ENCODE data around the gene MGAT5B.
"Not testable (repeated sequence)": the region's sequence is repeated elsewhere in the genome, so short reads cannot be mapped to it uniquely, and the experiment has no call there.

MGAT5B gene, protein sequence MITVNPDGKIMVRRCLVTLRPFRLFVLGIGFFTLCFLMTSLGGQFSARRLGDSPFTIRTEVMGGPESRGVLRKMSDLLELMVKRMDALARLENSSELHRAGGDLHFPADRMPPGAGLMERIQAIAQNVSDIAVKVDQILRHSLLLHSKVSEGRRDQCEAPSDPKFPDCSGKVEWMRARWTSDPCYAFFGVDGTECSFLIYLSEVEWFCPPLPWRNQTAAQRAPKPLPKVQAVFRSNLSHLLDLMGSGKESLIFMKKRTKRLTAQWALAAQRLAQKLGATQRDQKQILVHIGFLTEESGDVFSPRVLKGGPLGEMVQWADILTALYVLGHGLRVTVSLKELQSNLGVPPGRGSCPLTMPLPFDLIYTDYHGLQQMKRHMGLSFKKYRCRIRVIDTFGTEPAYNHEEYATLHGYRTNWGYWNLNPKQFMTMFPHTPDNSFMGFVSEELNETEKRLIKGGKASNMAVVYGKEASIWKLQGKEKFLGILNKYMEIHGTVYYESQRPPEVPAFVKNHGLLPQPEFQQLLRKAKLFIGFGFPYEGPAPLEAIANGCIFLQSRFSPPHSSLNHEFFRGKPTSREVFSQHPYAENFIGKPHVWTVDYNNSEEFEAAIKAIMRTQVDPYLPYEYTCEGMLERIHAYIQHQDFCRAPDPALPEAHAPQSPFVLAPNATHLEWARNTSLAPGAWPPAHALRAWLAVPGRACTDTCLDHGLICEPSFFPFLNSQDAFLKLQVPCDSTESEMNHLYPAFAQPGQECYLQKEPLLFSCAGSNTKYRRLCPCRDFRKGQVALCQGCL

DNA sequence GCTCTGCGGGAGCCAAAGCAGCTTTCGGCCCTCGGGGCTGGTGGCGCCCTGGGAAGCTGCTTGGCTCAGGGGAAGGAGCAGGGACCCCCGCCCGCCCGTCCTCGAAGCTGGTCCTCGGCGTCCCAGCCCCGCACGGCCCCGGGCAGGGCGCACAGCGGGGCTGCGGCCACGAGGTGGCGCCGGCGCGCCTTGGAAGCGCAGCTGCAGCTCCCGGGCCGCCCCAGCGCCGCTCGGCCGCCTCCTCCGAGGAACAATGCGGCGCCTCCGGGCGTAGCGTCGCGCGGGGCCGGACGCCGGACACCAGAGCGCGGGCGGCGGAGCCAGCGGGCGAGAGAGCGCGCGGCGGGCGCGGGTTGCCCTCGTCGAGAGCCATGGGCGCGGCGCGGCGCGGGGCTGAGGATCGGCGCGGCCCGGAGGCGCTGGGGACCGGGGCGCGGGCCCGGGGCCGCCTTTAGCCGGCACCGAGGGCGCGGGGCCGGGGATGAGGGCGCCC lies at the start of gene MGAT5B:
Gene MGAT5B (plus strand): TSS at position 229 of the 493 bp plus-strand sequence. CDS start 626 bp downstream, outside the sequence.
- DNase-seq (ENCODE audit: low read depth in 2 of 2): peak; percentile 43 to 70

DNA sequence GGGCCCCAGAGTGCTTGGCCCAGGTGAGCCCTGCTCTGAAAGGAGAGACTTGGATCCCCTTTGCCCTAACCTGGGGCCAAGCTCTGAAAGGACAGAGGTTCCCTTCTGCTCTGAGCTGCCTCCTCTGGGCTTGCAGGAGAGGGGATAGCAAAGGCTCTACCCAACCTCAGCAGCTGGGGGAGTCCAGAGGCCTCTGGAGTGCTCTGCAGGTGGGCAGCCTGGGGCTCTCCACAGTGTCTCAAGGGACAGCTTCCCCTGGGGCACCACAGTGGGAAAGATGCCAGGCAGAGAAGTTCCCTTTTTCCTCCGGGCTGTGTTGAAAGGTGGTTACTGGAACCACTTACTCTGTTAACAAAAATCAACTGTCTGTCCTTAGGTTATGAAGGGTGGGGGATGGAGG lies 48.2 kb upstream of the MGAT5B start:
- DNase-seq (ENCODE audit: low read depth in 2 of 2): no peak

DNA sequence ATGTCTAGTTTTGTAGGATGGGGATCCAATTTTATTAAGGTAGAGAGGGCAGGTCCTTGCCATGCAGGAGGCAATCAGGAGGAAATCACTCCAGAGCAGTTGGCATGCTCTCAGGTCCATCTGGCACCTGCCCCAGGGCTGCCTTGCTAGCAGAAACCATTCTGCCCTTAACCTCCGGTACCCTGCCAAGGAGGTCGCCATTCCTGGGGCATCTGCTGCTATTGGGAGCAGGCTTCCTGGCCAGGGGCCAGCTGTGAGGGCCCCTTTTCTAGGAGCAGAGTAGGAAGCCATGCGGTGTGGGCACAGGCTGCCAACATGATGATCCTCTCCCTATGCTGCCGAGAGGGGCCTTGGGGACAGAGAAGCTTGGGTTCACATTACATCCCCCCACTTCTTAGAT lies 47.6 kb upstream of the MGAT5B start:
- DNase-seq (ENCODE audit: low read depth in 2 of 2): no peak

DNA sequence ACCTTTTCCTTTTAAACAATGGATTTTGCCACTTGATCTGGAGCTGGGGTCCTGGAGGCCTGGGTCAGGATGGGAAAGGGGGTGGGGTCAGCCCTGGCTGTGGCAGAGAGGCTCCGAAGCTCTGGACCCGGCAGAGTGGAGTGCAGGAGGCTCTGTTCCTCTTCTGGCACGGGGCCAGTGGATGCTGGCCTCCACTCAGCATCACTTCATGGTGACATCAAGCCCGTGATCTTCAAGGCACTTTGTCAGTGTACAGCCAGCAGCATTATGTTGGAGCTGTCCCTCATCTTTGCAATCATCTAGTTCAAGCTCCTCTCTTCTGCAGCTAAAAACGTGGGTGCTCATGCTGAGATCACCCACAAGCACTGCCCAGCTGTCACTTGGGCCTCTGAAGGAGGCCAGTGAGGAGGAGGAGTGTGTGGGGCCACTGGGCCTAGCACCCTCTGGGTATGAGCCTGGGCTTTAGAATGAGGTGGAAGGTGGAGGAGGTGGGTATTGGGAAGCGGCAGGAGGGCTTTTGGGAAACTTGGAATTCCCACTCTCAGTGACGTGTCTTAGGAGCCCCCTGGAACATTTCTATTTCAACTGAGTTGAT lies 45.9 kb upstream of the MGAT5B start:
- no peak for DNase-seq (ENCODE audit: low read depth in 2 of 2)

DNA sequence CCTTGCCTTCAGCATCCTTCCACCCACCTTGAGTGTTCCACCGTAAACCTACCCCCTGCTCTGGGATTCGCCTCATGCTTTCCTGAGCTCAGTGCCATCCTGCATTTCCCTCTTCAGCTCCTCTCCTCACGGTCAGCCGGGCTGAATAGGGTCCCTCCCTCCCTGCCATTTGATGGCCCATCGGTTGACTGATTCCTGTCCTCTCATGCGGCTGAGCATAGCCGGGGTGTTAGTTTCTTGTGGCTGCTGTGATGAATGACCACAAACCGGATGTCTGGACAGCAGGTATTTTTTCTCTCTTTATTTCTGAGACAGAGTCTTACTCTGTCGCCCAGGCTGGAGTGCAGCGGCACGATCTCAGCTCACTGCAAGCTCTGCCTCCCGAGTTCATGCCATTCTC lies 44.1 kb upstream of the MGAT5B start:
- no peak for DNase-seq (ENCODE audit: low read depth in 2 of 2)

DNA sequence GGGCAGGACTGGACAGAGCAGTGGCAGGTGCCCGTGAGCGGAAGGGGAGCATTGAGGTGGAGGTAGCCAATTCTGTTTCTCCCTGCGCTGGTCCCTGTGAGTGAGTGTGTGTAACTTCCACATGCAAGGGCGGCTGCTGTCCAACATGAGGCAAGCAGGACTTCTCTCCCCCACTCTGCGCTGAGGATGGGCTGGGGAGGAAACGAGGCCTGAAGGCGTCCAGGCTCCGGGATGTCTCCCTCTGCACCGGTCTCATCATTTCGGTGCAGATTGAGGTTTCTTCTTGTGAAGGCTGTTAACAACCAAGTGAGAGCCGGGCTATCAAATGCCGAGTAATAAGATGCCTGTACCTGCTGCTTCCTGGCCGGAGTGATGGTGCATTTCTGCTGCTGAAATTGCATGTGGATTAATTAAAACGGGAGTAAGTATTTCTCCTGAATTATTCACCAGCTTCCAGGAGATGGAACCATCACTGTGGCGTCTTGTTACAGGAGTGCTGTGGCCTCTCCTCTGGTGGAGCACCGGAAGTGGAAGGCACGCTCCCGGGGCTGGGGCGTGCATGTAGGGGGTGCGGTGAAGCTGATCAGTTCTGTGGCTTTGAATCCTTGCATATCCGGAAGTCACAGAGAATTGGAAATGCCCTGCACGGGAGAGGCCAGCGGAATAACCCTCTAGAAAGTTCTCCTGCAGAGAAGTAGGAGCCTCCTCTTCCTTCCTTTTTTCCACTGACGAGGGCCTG lies 41.7 kb upstream of the MGAT5B start:
- no peak for DNase-seq (ENCODE audit: low read depth in 2 of 2)

DNA sequence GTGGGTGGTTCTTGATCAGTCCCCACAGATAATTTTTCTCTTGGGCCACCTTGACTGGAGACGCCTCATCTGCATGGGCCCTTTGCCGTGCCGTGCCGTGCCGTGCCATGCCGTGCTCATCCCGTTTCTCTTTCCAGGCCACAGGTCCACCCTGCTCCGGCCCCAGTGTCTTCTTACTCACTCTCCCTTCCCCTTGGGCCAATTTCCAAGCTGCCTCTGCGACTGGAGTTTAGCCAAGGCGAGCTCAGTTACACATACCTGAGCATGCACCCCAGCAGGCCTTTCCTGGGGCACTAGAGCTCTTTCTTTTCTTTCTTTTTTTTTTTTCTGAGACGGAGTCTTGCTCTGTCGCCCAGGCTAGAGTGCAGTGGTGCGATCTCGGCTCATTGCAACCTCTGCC lies 40.5 kb upstream of the MGAT5B start:
- DNase-seq (ENCODE audit: low read depth in 2 of 2): no peak

DNA sequence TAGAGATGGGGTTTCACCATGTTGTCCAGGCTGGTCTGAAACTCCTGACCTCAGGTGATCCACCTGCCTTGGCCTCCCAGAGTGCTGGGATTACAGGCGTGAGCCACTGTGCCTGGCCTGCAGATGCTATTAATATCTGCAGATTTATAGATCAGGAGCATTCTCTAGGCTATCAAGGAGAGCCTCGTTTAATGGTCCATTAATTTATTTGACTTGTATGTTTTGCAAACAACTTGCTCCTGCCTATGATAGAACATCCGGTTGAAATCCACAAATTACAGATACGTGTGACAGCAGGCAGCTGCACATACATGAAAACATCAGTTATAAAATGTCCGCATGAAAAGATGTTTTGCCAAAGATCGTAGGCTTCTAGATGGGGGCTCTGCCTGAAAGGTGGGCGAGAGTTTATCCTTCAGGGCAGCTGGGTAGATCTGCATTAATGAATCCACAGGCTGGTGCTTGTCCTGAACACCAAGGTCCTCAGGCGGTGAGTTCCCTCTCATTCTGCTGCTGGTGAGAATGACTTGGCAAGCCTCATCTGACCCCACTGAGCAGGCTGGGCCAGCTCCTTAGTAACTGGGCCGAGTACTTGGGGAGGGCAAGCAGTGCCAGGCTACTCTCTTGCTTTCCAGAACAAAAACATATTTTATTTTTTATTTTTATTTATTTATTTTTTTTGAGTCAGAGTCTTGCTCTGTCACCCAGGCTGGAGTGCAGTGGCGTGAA lies 37.1 kb upstream of the MGAT5B start:
- no peak for DNase-seq (ENCODE audit: low read depth in 2 of 2)

DNA sequence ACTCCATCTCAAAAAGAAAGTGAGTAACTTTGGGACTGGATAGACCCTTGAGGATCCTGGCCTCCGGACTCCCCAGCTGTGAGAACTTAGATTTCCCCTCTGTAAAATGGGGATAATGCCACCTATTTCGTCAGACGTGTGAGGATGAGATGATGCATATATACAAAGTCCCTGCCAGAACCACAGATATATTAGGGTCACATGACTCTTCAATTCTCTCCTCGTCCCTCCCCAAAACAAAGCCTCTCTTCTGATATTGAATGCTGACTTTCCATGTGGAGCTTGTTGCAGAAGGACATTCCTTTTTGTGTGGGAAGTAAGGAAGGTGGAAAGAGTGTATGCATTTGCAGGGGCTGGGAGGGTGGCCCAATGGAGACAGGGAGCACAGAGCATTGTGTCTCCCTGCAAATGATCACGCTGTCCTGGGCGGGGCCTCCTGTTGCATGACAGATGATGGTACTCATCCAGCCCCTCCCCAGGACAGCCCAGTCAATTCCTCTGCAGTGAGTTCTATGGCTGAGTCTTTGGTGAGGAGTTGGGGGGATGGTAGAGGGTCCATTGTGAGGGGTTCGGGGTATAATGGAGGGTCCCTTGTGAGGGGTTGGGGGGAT lies 35.1 kb upstream of the MGAT5B start:
- no peak for DNase-seq (ENCODE audit: low read depth in 2 of 2)

DNA sequence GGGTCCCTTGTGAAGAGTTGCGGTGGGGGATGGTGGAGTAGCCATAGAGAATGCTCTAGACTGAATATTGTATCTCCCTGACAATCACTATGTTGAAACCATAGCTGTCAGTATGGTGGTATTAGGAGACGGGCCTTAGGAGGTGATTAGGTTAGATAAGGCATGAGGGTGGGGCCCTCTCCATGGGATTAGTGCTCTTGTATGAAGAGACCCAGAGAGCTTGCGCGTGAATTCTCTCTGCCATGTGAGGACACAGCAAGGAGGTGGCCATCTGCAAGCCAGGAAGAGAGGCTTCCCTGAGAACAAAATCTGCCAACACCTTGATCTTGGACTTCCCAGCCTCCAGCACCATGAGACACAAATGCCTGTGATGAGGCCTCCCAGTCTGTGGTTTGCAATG lies 34.5 kb upstream of the MGAT5B start:
- DNase-seq (ENCODE audit: low read depth in 2 of 2): no peak

DNA sequence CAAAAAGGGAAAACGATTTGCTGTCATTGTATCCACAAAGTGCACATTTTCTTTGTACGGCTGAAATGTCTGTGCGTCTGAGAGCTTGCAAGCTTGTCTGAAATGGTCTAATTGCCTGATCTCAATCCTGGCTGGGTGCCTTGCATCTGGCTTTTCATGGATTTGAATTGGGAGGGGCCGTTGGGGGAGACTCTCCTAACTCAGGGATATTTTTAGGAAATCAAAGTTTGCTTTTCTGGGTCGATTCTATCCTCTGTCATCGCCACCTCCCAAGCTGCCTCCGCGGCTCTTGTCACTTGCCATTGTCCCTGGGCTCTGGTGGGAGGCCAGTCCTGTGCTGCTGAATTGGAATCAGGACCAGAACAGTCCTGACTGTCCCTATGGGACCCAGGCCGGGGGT lies 33.3 kb upstream of the MGAT5B start:
- DNase-seq (ENCODE audit: low read depth in 2 of 2): no peak

DNA sequence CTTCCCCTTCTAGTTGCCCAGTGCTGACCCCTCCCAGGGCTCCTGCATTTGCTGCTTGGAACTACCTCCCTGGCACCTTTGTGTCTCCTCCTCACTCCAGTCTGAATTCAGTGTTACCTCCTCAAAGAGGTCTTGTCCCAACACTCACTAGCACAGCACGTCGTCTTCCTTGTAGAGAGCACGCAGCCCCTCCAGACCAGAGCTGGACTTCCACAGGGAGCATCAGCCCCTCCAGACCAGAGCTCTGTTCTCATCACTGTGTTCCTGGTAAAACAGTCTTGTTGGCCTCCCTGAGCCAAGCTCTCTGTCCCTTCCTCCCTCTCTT lies 27.8 kb upstream of the MGAT5B start:
- DNase-seq (ENCODE audit: low read depth in 2 of 2): no peak

DNA sequence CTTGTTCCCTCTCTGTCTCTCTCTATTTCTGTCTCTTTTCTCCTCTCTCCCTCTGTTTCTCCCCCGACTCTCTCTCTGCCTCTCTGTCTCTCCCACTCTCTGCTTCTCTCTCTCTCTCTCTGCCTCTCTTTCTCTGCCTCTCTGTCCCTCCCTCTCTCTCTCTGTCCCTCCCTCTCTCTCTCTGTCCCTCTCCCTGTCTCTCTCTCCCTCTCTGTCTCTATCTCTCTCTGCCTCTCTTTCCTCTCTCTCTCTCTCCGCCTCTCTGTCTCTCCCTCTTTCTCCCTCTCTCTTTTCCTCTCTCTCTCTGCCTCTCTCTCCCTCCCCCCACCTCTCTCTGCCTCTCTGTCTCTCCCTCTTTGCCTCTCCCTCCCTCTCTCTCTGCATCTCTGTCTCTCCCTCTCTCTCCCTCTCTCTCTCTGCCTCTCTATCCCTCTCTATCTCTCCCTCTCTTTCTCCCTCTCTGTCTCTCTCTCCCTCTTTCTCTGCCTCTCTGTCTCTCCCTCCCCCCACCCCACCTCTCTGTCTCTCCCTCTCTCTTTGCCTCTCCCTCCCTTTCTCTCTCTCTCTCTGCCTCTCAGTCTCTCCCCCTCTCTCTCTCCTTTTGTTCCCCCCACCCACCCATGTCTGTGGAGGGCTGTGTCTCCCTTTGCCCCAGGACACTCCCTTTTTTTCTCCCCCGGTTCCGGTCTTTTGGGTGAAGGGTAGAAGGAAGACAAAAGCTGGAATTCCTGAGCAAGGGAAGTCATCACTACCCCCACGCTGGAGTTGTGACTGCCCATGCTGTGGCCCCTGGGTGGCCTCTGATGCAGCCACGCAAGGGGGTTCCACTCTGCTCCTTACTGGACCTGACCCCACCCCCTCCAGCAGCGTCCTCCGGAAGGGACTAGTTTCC lies 27.1 kb upstream of the MGAT5B start:
- no peak for DNase-seq (ENCODE audit: low read depth in 2 of 2)

DNA sequence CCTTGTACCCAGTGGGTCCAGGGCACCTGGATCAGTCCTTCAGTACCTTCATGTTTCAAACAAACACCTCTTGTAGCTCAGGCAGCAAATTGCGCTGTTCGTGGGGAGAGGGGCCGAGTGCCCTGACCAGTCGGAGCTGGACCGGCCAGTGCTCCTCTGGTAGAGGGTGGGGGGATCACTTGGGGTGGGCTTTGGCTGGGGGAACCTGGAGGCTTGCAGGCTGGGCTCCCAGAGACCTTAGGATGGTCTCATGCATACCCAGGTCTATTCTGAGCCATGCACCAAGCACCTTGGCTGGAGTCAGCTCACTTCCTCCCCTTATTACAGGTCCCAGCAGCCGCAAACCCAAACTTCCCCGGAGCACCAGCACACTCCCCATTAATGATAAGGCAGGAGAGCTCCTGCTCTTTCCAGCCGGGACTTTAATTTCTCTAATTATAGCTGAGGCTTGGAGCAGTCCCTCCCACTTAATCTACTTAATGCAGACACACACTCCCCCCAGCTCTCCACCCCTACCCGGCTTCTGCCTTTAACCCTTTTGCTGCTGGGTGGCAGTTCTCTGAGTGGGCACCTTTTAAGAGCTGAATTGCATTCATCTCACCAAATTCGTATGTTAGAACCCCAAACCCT lies 26.3 kb upstream of the MGAT5B start:
- DNase-seq (ENCODE audit: low read depth in 2 of 2): no peak

DNA sequence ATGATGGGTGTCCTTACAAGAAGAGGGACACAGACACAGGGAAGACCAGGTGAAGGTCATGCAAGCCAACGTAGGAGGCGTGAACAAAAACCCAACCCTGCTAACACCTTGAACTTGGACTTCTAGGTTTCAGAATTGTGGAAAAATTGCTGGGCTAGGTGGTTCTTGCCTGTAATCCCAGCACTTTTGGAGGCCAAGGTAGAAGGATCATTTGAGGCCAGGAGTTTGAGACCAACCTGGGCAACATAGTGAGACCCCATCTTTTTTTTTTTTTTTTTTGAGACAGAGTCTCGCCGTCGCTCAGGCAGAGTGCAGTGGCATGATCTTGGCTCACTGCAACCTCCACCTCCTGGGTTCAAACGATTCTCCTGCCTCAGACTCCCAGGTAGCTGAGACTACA lies 25.1 kb upstream of the MGAT5B start:
- DNase-seq (ENCODE audit: low read depth in 2 of 2): not testable (repeated sequence)

DNA sequence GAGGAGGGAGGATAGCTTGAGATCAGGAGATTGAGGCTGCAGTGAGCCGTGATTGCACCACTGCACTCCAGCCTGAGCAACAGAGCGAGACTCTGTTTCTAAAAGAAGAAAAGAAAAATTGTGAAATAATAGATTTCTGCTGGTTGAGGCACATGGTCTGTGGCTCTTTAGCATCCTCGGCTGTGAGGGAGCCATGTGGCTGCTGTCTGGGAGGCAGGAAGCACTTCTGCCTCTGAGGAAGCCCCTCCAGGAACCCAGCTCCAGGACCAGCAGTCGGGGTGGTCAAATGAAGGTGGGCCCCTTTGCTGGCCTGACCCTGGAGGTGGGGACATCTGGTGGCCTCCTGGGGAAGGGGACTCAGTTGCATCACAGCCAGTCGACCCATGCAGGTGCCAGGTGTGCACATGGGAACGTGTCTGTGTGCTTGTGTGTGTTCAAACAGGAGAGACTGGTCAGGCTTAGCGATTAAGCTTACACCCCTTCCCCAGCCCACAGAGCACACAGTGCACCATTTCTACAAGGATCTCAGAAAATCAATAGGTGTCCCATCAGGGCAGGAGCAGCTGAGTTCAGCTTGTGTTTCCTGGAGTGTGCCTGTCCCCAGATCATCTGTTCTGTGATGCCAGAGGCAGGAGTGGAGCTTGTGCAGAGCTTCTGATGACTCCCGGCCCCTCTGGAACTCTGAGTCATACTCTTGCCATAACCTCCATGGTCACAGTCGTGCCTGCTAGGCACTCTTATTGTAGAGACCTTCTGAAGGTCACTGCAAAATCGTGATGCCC lies 24.3 kb upstream of the MGAT5B start:
- DNase-seq (ENCODE audit: low read depth in 2 of 2): no peak

DNA sequence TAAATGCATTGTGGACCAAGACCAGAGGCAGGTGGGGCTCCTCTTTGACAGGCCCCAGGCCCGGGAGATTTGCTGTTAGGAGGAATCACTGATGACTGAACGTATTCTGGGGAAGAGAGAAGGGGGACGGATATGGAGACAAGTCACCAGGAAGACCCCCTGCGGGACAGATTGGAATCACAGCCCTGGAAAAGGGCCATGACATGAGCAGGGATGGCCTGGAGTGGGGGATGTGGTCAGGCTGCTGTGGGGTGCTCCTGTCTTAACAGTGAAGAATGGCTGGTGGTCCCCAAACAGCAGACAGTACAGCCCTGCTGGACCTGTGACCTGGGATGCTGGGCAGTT lies 23.7 kb upstream of the MGAT5B start:
- no peak for DNase-seq (ENCODE audit: low read depth in 2 of 2)

DNA sequence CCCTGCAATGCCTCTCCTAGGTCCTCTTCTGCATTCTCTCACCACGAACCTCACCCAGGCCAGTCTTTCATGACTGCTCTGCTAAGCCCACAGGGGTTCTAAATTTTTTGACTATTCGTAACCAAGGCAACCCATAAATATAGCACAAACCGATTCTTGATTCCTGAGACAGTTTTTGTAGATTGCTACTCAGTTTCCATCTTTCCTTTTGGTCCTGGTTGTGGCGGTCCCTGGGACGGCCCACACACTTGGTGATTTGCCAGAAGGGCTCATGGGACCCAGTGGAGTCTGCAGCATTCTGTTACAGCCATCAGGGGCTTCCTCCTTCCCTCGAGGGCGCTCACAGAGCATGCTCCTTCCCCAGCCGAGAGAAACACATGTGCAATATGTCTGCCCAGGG lies 23.4 kb upstream of the MGAT5B start:
- no peak for DNase-seq (ENCODE audit: low read depth in 2 of 2)

DNA sequence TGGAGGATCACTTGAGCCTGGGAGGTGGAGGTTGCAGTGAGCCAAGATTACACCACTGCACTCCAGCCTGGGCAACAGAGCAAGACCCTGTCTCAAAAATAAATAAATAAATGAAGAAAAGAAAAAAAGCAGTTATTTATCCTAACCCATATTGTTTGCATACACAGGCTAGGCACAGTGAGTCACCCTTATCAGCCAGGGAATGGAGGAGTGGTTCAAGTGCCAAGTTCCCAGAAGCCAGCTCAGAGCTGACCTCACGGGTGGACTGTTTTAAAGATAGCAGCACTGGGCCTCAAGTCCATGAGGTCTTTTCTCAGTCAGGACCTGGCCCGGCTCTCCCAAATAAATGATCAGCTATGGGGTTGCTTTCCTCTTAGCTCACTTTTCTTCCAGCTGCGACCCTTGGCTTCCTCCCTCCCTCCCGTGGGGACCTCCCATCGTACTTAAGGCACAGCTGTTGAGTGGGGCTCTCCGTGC lies 22.6 kb upstream of the MGAT5B start:
- no peak for DNase-seq (ENCODE audit: low read depth in 2 of 2)
